ENCODE results near the gene PABPC4L.

The PABPC4L gene

GRCh38 chr4:134202166-134202956 lies 772 bp upstream of the PABPC4L start:
- H3K9ac ChIP-seq (ENCODE audit: low read depth, low read length, poor library complexity, severe bottlenecking): no peak overlapping the region
- H3K9me2 ChIP-seq (replicated peaks; ENCODE audit: low read depth, low read length): no peaks in the 10 kb centered on the region
- no peaks in the 10 kb centered on the region for H3K4me1 ChIP-seq (ENCODE audit: insufficient read depth, low read length, poor library complexity, severe bottlenecking)
- no peak overlapping the region for H3K4me2 ChIP-seq (ENCODE audit: low read depth, low read length, poor library complexity, severe bottlenecking)
- H3K4me3 ChIP-seq (ENCODE audit: low read length, poor library complexity, severe bottlenecking): no peak overlapping the region
- H3K36me3 ChIP-seq (ENCODE audit: insufficient read depth, low read length): no peaks in the 10 kb centered on the region
- H3F3A ChIP-seq (ENCODE audit: low read depth): no peaks in the 10 kb centered on the region
- no peaks in the 10 kb centered on the region for H3K27me3 ChIP-seq (ENCODE audit: insufficient read depth, low read length, poor library complexity, severe bottlenecking)
- H3K79me2 ChIP-seq (ENCODE audit: insufficient read depth, low read length): no peaks in the 10 kb centered on the region
- no peaks in the 10 kb centered on the region for H4K20me1 ChIP-seq (ENCODE audit: insufficient read depth, low read length, poor library complexity, severe bottlenecking)
- TF ChIP-seq CTCF (conservative IDR thresholded peaks at IDR 0.05; ENCODE audit: low read length) (no peak), EZH2phosphoT487 (IDR thresholded peaks at IDR 0.05; ENCODE audit: borderline replicate concordance) (no peak)
- no peak overlapping the region for H2AFZ ChIP-seq (ENCODE audit: low read length)
- no peaks in the 10 kb centered on the region for H3K9me3 ChIP-seq (ENCODE audit: insufficient read depth, low read depth, low read length)

- no peaks in the 10 kb centered on the region for H3K27me3 ChIP-seq (ENCODE audit: insufficient read depth, low read length, poor library complexity, severe bottlenecking)
- H3K9me3 ChIP-seq (ENCODE audit: insufficient read depth, low read depth, low read length): no peaks in the 10 kb centered on the region
- no peaks in the 10 kb centered on the region for H3K79me2 ChIP-seq (ENCODE audit: insufficient read depth, low read length)
- no peak overlapping the region for H3K4me3 ChIP-seq (ENCODE audit: low read length, poor library complexity, severe bottlenecking)
- H3K9ac ChIP-seq (ENCODE audit: low read depth, low read length, poor library complexity, severe bottlenecking): no peak overlapping the region
- H3K9me2 ChIP-seq (replicated peaks; ENCODE audit: low read depth, low read length): no peaks in the 10 kb centered on the region
- H4K20me1 ChIP-seq (ENCODE audit: insufficient read depth, low read length, poor library complexity, severe bottlenecking): no peaks in the 10 kb centered on the region
- H3K4me2 ChIP-seq (ENCODE audit: low read depth, low read length, poor library complexity, severe bottlenecking): no peak overlapping the region
- H3K4me1 ChIP-seq (ENCODE audit: insufficient read depth, low read length, poor library complexity, severe bottlenecking): no peaks in the 10 kb centered on the region
- no peak for TF ChIP-seq EZH2phosphoT487 (IDR thresholded peaks at IDR 0.05; ENCODE audit: borderline replicate concordance)
- TF ChIP-seq CTCF (conservative IDR thresholded peaks at IDR 0.05; ENCODE audit: low read length): no peak
- no peaks in the 10 kb centered on the region for H3K36me3 ChIP-seq (ENCODE audit: insufficient read depth, low read length)
- H2AFZ ChIP-seq (ENCODE audit: low read length): no peak overlapping the region
- no peaks in the 10 kb centered on the region for H3F3A ChIP-seq (ENCODE audit: low read depth)
Observed at GRCh38 chr4:134200811-134201215, 776 bp downstream of the PABPC4L start.

GRCh38 chr4:134189949-134190348 lies 11.6 kb downstream of the PABPC4L start:
- Histone ChIP-seq H3K27me3 (ENCODE audit: insufficient read depth, low read length, poor library complexity, severe bottlenecking) (no peaks in the 10 kb centered on the region), H3K79me2 (ENCODE audit: insufficient read depth, low read length) (no peaks in the 10 kb centered on the region), H2AFZ (ENCODE audit: low read length) (no peak overlapping the region; the same call in 1 of the 2 replicates), H3K9ac (ENCODE audit: low read depth, low read length, poor library complexity, severe bottlenecking) (no peak overlapping the region), H3K9me2 (replicated peaks; ENCODE audit: low read depth, low read length) (no peaks in the 10 kb centered on the region), H3K4me1 (ENCODE audit: insufficient read depth, low read length, poor library complexity, severe bottlenecking) (peaks cover 8% of the 10 kb centered on the region), H3K9me3 (ENCODE audit: insufficient read depth, low read depth, low read length) (no peaks in the 10 kb centered on the region), H3K36me3 (ENCODE audit: insufficient read depth, low read length) (no peaks in the 10 kb centered on the region), H3F3A (ENCODE audit: low read depth) (no peaks in the 10 kb centered on the region), H3K4me2 (ENCODE audit: low read depth, low read length, poor library complexity, severe bottlenecking) (peak overlapping the region; percentile 49), H3K4me3 (ENCODE audit: low read length, poor library complexity, severe bottlenecking) (no peak overlapping the region), H4K20me1 (ENCODE audit: insufficient read depth, low read length, poor library complexity, severe bottlenecking) (no peaks in the 10 kb centered on the region)
- no peak for TF ChIP-seq CTCF (conservative IDR thresholded peaks at IDR 0.05; ENCODE audit: low read length)
- no peak for TF ChIP-seq EZH2phosphoT487 (IDR thresholded peaks at IDR 0.05; ENCODE audit: borderline replicate concordance)

All from Loucy (cell line).